IPS-11a (cell line): ENCODE results near the gene WDR4.
"Not testable (repeated sequence)": the region's sequence is repeated elsewhere in the genome, so short reads cannot be mapped to it uniquely, and the experiment has no call there.

Source experiments
- H3K4me3 ChIP-seq: one replicate; pipeline ENCODE4 v1.5.1; 2013; ENCODE audit warnings: low read depth, low read length, control low read depth

The WDR4 gene

GRCh38 chr21:42854246-42855010, 24.9 kb downstream of the WDR4 start:
- H3K4me3 ChIP-seq: no peak overlapping the region

- no peak overlapping the region for H3K4me3 ChIP-seq
Observed at GRCh38 chr21:42853621-42854020, 25.7 kb downstream of the WDR4 start.

GRCh38 chr21:42852925-42853570, 26.3 kb downstream of the WDR4 start:
- H3K4me3 ChIP-seq: no peak overlapping the region

- no peak overlapping the region for H3K4me3 ChIP-seq
Observed at GRCh38 chr21:42851812-42852665, 27.3 kb downstream of the WDR4 start.

- H3K4me3 ChIP-seq: no peak overlapping the region
Observed at GRCh38 chr21:42850866-42851391, 28.4 kb downstream of the WDR4 start.

- H3K4me3 ChIP-seq: no peak overlapping the region
Observed at GRCh38 chr21:42850463-42850862, 28.9 kb downstream of the WDR4 start.

GRCh38 chr21:42849759-42850412, 29.5 kb downstream of the WDR4 start:
- no peak overlapping the region for H3K4me3 ChIP-seq

- H3K4me3 ChIP-seq: no peak overlapping the region
Observed at GRCh38 chr21:42848932-42849758, 30.2 kb downstream of the WDR4 start.

GRCh38 chr21:42848144-42848931, 31.0 kb downstream of the WDR4 start:
- H3K4me3 ChIP-seq: not testable (repeated sequence)

- H3K4me3 ChIP-seq: no peak overlapping the region
Observed at GRCh38 chr21:42847726-42848125, 31.6 kb downstream of the WDR4 start.

- H3K4me3 ChIP-seq: no peak overlapping the region
Observed at GRCh38 chr21:42847051-42847707, 32.2 kb downstream of the WDR4 start.

- no peak overlapping the region for H3K4me3 ChIP-seq
Observed at GRCh38 chr21:42846221-42846620, 33.1 kb downstream of the WDR4 start.

GRCh38 chr21:42845296-42845965, 33.9 kb downstream of the WDR4 start:
- no peak overlapping the region for H3K4me3 ChIP-seq

- H3K4me3 ChIP-seq: no peak overlapping the region
Observed at GRCh38 chr21:42844411-42845113, 34.8 kb downstream of the WDR4 start.

GRCh38 chr21:42843056-42843455, 36.3 kb downstream of the WDR4 start:
- H3K4me3 ChIP-seq: no peak overlapping the region

GRCh38 chr21:42841916-42842655, 37.3 kb downstream of the WDR4 start:
- not testable (repeated sequence) for H3K4me3 ChIP-seq
